ENCODE measurements around the gene MSL3B.

Gene MSL3B

GRCh38 chr2:233854241-233854981 is 13.8 kb downstream of the MSL3B start, which contains the start of gene HJURP:
HJURP (minus strand) TSS chr2:233854535; CDS start chr2:233854500, 35 bp downstream.
- Histone ChIP-seq H3K9ac (ENCODE audit: low read depth in 1 of 2, low read length in 2 of 2) (peak within 1 kb of the TSS; percentile 63 to 66), H3K4me1 (ENCODE audit: control insufficient read depth in 2 of 2, insufficient read depth in 2 of 2, low read length in 2 of 2) (peaks cover 8 to 12% of the 10 kb centered on the region in 2 donors), H3K36me3 (ENCODE audit: control insufficient read depth in 2 of 2, insufficient read depth in 2 of 2, low read length in 2 of 2) (no peaks in the 10 kb centered on the region), H3K27me3 (ENCODE audit: control insufficient read depth in 2 of 2, insufficient read depth in 2 of 2, low read length in 2 of 2) (no peaks in the 10 kb centered on the region), H3K9me3 (ENCODE audit: control insufficient read depth in 2 of 2, low read length in 2 of 2) (no peaks in the 10 kb centered on the region), H3K27ac (ENCODE audit: low read depth in 2 of 2, low read length in 2 of 2) (peak within 1 kb of the TSS; percentile 7 to 50), H3K4me3 (ENCODE audit: low read length in 2 of 2) (peak within 1 kb of the TSS; percentile 79 to 90)

DNA sequence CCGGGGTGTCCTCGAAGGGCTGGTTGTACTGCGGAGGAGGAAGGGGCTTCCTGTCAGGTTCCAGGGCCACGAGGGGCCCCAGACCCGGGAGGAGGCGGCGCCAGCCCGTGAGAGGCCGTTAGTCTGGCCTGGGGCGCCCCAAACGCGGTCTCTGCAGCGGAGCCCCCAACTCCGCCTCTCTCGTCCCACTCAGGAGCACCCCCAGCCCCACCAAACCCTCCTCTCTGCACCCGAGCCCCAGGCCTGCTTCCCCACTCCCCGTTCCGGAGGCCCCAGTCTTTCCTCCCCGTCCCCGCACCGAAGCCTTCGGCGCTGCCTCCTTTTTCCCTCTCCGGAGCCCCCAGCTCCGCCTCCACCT is 14.3 kb downstream of the MSL3B start:
- Histone ChIP-seq H3K9me3 (ENCODE audit: control insufficient read depth in 2 of 2, low read length in 2 of 2) (no peaks in the 10 kb centered on the region), H3K4me1 (ENCODE audit: control insufficient read depth in 2 of 2, insufficient read depth in 2 of 2, low read length in 2 of 2) (peaks cover 8 to 12% of the 10 kb centered on the region in 2 donors), H3K27ac (ENCODE audit: low read depth in 2 of 2, low read length in 2 of 2) (no peak overlapping the region), H3K4me3 (ENCODE audit: low read length in 2 of 2) (peak overlapping the region; percentile 79 to 90), H3K9ac (ENCODE audit: low read depth in 1 of 2, low read length in 2 of 2) (peak overlapping the region; percentile 28 to 59), H3K36me3 (ENCODE audit: control insufficient read depth in 2 of 2, insufficient read depth in 2 of 2, low read length in 2 of 2) (no peaks in the 10 kb centered on the region), H3K27me3 (ENCODE audit: control insufficient read depth in 2 of 2, insufficient read depth in 2 of 2, low read length in 2 of 2) (no peaks in the 10 kb centered on the region)

DNA sequence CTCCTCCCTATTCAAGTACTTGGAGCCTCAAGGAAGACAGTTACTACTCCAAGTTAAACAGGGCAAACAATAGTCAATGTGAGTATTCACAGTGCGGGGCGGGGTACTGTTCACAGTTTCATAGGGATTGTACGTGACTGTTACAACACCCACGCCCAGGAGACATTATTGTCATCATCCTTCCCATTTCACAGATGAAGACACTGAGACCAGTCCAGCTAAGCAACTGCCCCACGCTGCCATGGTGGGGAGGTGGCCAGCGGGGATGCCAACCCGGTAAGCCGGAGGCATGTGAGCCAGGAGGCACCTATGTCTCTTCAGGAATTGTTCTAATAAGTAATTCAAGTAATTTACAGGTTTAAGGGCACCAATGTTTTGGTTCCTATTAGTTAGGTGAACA is 14.8 kb downstream of the MSL3B start:
- no peaks in the 10 kb centered on the region for H3K27me3 ChIP-seq (ENCODE audit: control insufficient read depth in 2 of 2, insufficient read depth in 2 of 2, low read length in 2 of 2)
- H3K4me3 ChIP-seq (ENCODE audit: low read length in 2 of 2) = peak overlapping the region; percentile 79 to 90
- no peaks in the 10 kb centered on the region for H3K9me3 ChIP-seq (ENCODE audit: control insufficient read depth in 2 of 2, low read length in 2 of 2)
- H3K27ac ChIP-seq (ENCODE audit: low read depth in 2 of 2, low read length in 2 of 2) = no peak overlapping the region
- peaks cover 0 to 4% of the 10 kb centered on the region in 2 donors for H3K36me3 ChIP-seq (ENCODE audit: control insufficient read depth in 2 of 2, insufficient read depth in 2 of 2, low read length in 2 of 2)
- H3K9ac ChIP-seq (ENCODE audit: low read depth in 1 of 2, low read length in 2 of 2) = peak overlapping the region in 1 of 2 donors; percentile 59
- peaks cover 8 to 12% of the 10 kb centered on the region in 2 donors for H3K4me1 ChIP-seq (ENCODE audit: control insufficient read depth in 2 of 2, insufficient read depth in 2 of 2, low read length in 2 of 2)

DNA sequence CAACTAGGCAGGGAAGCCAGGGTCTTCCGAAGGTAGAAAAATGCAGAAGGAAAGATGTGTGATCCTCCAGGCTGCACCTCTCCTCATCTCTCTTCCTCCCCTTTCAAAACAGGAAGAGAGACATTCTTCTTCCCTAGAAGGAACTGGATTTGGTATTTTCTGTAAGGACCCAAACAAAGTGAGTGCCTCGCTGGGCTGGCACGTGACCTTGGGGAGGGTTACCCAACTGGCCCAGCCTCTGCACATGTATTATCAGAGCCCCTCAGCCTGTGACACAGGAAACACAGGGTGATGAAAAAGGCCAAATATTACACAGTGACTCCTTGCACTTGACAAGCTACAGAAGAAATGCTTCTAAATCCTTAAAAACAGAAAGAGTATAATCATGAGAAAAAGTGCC is 16.1 kb downstream of the MSL3B start:
- Histone ChIP-seq H3K27me3 (ENCODE audit: control insufficient read depth in 2 of 2, insufficient read depth in 2 of 2, low read length in 2 of 2) (no peaks in the 10 kb centered on the region), H3K27ac (ENCODE audit: low read depth in 2 of 2, low read length in 2 of 2) (no peak overlapping the region), H3K4me3 (ENCODE audit: low read length in 2 of 2) (no peak overlapping the region), H3K4me1 (ENCODE audit: control insufficient read depth in 2 of 2, insufficient read depth in 2 of 2, low read length in 2 of 2) (peaks cover 6 to 12% of the 10 kb centered on the region in 2 donors), H3K9ac (ENCODE audit: low read depth in 1 of 2, low read length in 2 of 2) (no peak overlapping the region), H3K9me3 (ENCODE audit: control insufficient read depth in 2 of 2, low read length in 2 of 2) (no peaks in the 10 kb centered on the region), H3K36me3 (ENCODE audit: control insufficient read depth in 2 of 2, insufficient read depth in 2 of 2, low read length in 2 of 2) (peaks cover 0 to 4% of the 10 kb centered on the region in 2 donors)

DNA sequence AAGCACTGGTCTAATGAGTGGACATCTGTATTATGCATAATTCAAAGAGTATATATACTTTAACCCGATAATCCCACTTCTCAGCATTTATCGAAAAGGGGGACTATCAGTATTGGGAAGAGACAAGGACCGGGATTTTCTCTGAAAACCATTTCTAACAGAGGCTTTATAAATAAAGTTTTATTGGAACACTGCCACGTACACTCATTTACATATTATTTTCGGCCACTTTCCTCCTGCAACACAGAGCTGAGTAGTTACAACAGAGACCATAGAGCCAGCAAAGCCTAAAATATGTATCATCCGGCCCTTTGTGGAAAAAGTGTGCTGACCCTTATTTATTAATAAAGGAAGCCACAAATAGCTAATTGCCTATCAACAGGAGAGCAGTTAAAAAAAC is 17.0 kb downstream of the MSL3B start:
- Histone ChIP-seq H3K9ac (ENCODE audit: low read depth in 1 of 2, low read length in 2 of 2) (no peak overlapping the region), H3K9me3 (ENCODE audit: control insufficient read depth in 2 of 2, low read length in 2 of 2) (no peaks in the 10 kb centered on the region), H3K27me3 (ENCODE audit: control insufficient read depth in 2 of 2, insufficient read depth in 2 of 2, low read length in 2 of 2) (no peaks in the 10 kb centered on the region), H3K36me3 (ENCODE audit: control insufficient read depth in 2 of 2, insufficient read depth in 2 of 2, low read length in 2 of 2) (peaks cover 0 to 4% of the 10 kb centered on the region in 2 donors), H3K27ac (ENCODE audit: low read depth in 2 of 2, low read length in 2 of 2) (no peak overlapping the region), H3K4me1 (ENCODE audit: control insufficient read depth in 2 of 2, insufficient read depth in 2 of 2, low read length in 2 of 2) (peaks cover 6 to 12% of the 10 kb centered on the region in 2 donors), H3K4me3 (ENCODE audit: low read length in 2 of 2) (no peak overlapping the region)

DNA sequence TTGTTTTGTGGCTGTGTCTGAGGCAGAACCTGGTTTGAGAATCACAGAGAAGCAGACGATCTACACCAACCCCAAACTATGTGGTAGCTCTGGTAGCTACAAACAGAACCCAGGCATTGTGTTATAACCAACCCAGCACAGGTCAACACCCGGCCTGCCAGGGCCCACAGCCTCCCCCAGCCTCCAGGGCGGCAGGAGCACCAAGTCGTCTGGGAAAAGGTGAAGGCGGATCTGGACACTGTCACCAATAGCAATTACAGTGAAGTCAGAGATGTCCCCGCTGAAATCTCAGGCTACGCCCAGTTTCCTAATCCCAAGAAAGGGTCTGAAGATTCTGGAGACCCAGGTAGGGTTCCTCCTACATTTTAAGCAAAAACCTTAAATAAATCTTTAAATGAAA is 17.4 kb downstream of the MSL3B start:
- no peak overlapping the region for H3K4me3 ChIP-seq (ENCODE audit: low read length in 2 of 2)
- H3K9me3 ChIP-seq (ENCODE audit: control insufficient read depth in 2 of 2, low read length in 2 of 2) = no peaks in the 10 kb centered on the region
- H3K36me3 ChIP-seq (ENCODE audit: control insufficient read depth in 2 of 2, insufficient read depth in 2 of 2, low read length in 2 of 2) = peaks cover 0 to 4% of the 10 kb centered on the region in 2 donors
- peaks cover 6 to 12% of the 10 kb centered on the region in 2 donors for H3K4me1 ChIP-seq (ENCODE audit: control insufficient read depth in 2 of 2, insufficient read depth in 2 of 2, low read length in 2 of 2)
- no peak overlapping the region for H3K9ac ChIP-seq (ENCODE audit: low read depth in 1 of 2, low read length in 2 of 2)
- H3K27ac ChIP-seq (ENCODE audit: low read depth in 2 of 2, low read length in 2 of 2) = no peak overlapping the region
- no peaks in the 10 kb centered on the region for H3K27me3 ChIP-seq (ENCODE audit: control insufficient read depth in 2 of 2, insufficient read depth in 2 of 2, low read length in 2 of 2)

DNA sequence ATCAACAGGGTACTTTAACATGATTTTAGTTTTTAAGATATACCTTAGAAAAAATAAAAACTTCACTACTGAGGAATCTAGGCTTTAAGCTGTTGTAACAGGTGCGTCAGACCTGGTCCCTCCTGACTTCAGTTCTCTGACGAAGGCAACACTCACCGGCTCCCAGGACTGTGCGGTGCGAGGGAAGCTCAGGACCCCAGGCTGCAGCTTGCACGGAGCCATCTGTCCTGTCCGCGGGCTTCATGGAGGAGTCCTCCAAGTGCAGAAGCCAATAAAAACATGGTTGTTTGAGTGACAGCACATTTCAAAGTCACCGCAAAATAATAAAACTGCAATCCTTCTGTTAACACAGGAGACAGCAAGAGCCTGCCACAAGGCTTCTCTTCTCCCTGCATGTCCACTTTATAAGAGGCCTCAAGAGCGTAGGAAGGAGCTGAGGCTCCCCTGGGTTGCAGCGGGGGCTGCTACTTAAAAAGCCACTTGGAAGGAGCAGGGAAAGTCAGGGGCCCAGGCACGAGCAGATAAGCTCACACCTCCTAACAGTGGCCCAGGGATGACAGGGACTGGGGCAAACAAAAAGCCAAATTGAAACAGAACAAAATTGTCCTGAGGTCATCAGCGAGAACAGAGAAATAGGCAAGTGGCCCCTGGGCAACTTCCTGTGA is 18.4 kb downstream of the MSL3B start:
- H3K9me3 ChIP-seq (ENCODE audit: control insufficient read depth in 2 of 2, low read length in 2 of 2) = no peaks in the 10 kb centered on the region
- peaks cover 6 to 12% of the 10 kb centered on the region in 2 donors for H3K4me1 ChIP-seq (ENCODE audit: control insufficient read depth in 2 of 2, insufficient read depth in 2 of 2, low read length in 2 of 2)
- H3K27ac ChIP-seq (ENCODE audit: low read depth in 2 of 2, low read length in 2 of 2) = no peak overlapping the region
- no peaks in the 10 kb centered on the region for H3K27me3 ChIP-seq (ENCODE audit: control insufficient read depth in 2 of 2, insufficient read depth in 2 of 2, low read length in 2 of 2)
- no peak overlapping the region for H3K9ac ChIP-seq (ENCODE audit: low read depth in 1 of 2, low read length in 2 of 2)
- H3K36me3 ChIP-seq (ENCODE audit: control insufficient read depth in 2 of 2, insufficient read depth in 2 of 2, low read length in 2 of 2) = peaks cover 0 to 4% of the 10 kb centered on the region in 2 donors
- H3K4me3 ChIP-seq (ENCODE audit: low read length in 2 of 2) = no peak overlapping the region

DNA sequence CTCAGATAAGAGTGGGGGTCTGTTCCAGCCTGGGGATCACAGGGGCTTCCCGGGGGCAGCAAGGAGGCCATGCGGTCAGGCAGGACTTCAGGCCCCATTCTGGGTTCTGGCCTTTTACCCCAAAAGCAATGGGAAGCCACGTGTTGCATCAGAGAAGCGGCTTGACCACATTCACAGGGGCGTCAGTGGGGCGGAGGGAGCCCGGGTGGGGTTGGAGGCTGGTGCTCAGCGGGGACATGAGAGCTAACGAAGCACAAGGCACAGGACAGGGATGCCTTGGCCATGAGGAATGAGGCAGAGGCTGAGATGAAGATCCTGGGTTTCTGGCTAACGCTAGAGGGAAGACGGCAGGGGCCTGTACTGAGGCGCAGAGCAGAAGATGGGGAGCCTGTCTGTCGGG is 19.9 kb downstream of the MSL3B start:
- Histone ChIP-seq H3K9ac (ENCODE audit: low read depth in 1 of 2, low read length in 2 of 2) (no peak overlapping the region), H3K9me3 (ENCODE audit: control insufficient read depth in 2 of 2, low read length in 2 of 2) (no peaks in the 10 kb centered on the region), H3K27me3 (ENCODE audit: control insufficient read depth in 2 of 2, insufficient read depth in 2 of 2, low read length in 2 of 2) (no peaks in the 10 kb centered on the region), H3K27ac (ENCODE audit: low read depth in 2 of 2, low read length in 2 of 2) (no peak overlapping the region), H3K36me3 (ENCODE audit: control insufficient read depth in 2 of 2, insufficient read depth in 2 of 2, low read length in 2 of 2) (peaks cover 0 to 11% of the 10 kb centered on the region in 2 donors), H3K4me3 (ENCODE audit: low read length in 2 of 2) (no peak overlapping the region), H3K4me1 (ENCODE audit: control insufficient read depth in 2 of 2, insufficient read depth in 2 of 2, low read length in 2 of 2) (peaks cover 3% of the 10 kb centered on the region in 2 donors)

DNA sequence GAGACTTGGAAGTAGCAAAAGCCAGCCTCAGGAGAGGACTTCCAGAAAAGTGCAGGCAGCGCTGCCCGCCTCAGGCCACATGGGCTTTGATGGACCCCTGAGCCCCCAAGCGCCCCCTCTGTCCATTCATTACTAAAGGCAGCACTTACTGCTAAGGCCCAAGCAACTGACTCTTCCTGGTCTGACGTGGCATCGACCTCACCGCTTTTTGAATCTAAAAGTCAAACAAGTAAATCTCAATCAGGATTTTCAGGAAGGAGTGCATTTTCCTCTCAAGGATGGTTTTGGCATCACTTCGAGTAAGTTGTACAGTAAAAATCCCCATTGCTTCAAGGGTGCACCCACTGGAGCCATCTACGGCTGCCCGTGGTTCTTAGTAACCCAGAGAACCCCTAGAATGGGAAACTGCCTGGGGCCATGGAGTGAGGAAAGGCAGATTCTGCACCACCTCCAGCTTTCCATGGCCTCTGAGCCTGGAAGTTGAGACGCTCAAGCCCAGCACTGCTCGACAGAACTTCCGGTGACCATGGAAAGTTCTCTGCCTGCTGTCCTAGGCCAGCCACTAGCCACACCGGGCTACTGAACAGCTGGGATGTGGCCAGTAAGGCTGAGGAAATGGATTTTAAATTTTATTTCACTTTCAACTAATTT is 20.8 kb downstream of the MSL3B start:
- Histone ChIP-seq H3K4me3 (ENCODE audit: low read length in 2 of 2) (no peak overlapping the region), H3K4me1 (ENCODE audit: control insufficient read depth in 2 of 2, insufficient read depth in 2 of 2, low read length in 2 of 2) (no peaks in the 10 kb centered on the region), H3K27me3 (ENCODE audit: control insufficient read depth in 2 of 2, insufficient read depth in 2 of 2, low read length in 2 of 2) (no peaks in the 10 kb centered on the region), H3K9ac (ENCODE audit: low read depth in 1 of 2, low read length in 2 of 2) (no peak overlapping the region), H3K36me3 (ENCODE audit: control insufficient read depth in 2 of 2, insufficient read depth in 2 of 2, low read length in 2 of 2) (peaks cover 0 to 11% of the 10 kb centered on the region in 2 donors), H3K27ac (ENCODE audit: low read depth in 2 of 2, low read length in 2 of 2) (no peak overlapping the region), H3K9me3 (ENCODE audit: control insufficient read depth in 2 of 2, low read length in 2 of 2) (no peaks in the 10 kb centered on the region)

Data from mucosa of rectum (tissue), 2 donors.